Measurements from ENCODE around the gene CSTF3. TPM values are rescaled to one million over a fixed set of nuclear protein-coding genes. Genes with fewer than 3 reads are reported as not detected.
A peak's percentile ranks its signal among the peaks of the same experiment; 100 is the strongest.
"Not testable (repeated sequence)": the region's sequence is repeated elsewhere in the genome, so short reads cannot be mapped to it uniquely, and the experiment has no call there.

The CSTF3 gene
- total RNA-seq, 1 donor from 2014 or later, result 47.5 TPM

DNA sequence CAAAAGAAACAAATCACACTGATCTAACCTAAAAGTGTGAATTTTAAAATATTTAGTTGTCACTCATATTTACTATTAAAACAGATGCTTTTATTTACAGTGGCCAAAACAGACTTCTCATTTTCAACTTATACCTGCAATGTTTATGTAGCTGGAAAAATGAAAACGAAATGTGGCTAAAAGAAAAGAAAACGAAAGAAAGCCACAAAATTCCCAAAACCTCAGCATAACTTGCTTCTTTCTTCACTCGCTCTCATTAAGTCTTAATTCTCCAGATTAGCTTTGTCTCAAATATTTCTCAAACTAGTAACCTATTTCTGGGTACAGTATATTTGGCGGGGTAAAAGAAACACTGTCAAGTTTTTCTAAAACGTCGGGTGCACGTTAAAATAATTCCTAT lies 693 bp downstream of the CSTF3 start:
- Histone ChIP-seq H3K4me3 (ENCODE audit: insufficient read depth, low read depth, low read length) (peak overlapping the region; percentile 97), H2AFZ (ENCODE audit: low read depth, low read length) (no peak overlapping the region), H3K36me3 (ENCODE audit: insufficient read depth, low read length) (no peaks in the 10 kb centered on the region), H3K9ac (ENCODE audit: low read length) (peak overlapping the region; percentile 94), H3K27me3 (ENCODE audit: insufficient read depth, low read length) (no peaks in the 10 kb centered on the region), H3K4me2 (ENCODE audit: low read length) (peak overlapping the region; percentile 83), H3K9me3 (ENCODE audit: insufficient read depth, low read depth, low read length) (no peaks in the 10 kb centered on the region), H3K4me1 (ENCODE audit: insufficient read depth, low read length) (peaks cover 17% of the 10 kb centered on the region), H3K79me2 (ENCODE audit: insufficient read depth, low read length) (peaks cover 57% of the 10 kb centered on the region), H4K20me1 (ENCODE audit: insufficient read depth, low read length) (peaks cover 45% of the 10 kb centered on the region), H3K27ac (ENCODE audit: low read depth, low read length) (peak overlapping the region; percentile 87)
- DNase-seq (ENCODE audit: low read depth) (no peak), FAIRE-seq (no peak)
- no peaks in the 10 kb centered on the region for H3K36me3 Mint-ChIP-seq (ENCODE audit: low read depth, unreplicated experiment)
- peak overlapping the region; percentile 98 for H3K27ac Mint-ChIP-seq (ENCODE audit: unreplicated experiment)
- H3K27me3 Mint-ChIP-seq (ENCODE audit: low read depth, unreplicated experiment), result no peaks in the 10 kb centered on the region
- H3K4me1 Mint-ChIP-seq (ENCODE audit: low read depth, unreplicated experiment), result peaks cover 13% of the 10 kb centered on the region
- H3K4me3 Mint-ChIP-seq (ENCODE audit: unreplicated experiment), result peak overlapping the region; percentile 100
- H3K9me3 Mint-ChIP-seq (ENCODE audit: unreplicated experiment), result no peaks in the 10 kb centered on the region
- TF ChIP-seq EZH2 (IDR thresholded peaks at IDR 0.05; ENCODE audit: insufficient read depth, low read length), result no peak
- TF ChIP-seq, protein P1, sequence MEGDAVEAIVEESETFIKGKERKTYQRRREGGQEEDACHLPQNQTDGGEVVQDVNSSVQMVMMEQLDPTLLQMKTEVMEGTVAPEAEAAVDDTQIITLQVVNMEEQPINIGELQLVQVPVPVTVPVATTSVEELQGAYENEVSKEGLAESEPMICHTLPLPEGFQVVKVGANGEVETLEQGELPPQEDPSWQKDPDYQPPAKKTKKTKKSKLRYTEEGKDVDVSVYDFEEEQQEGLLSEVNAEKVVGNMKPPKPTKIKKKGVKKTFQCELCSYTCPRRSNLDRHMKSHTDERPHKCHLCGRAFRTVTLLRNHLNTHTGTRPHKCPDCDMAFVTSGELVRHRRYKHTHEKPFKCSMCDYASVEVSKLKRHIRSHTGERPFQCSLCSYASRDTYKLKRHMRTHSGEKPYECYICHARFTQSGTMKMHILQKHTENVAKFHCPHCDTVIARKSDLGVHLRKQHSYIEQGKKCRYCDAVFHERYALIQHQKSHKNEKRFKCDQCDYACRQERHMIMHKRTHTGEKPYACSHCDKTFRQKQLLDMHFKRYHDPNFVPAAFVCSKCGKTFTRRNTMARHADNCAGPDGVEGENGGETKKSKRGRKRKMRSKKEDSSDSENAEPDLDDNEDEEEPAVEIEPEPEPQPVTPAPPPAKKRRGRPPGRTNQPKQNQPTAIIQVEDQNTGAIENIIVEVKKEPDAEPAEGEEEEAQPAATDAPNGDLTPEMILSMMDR (IDR thresholded peaks at IDR 0.05; ENCODE audit: insufficient read depth, low read depth, low read length), result no peak

DNA sequence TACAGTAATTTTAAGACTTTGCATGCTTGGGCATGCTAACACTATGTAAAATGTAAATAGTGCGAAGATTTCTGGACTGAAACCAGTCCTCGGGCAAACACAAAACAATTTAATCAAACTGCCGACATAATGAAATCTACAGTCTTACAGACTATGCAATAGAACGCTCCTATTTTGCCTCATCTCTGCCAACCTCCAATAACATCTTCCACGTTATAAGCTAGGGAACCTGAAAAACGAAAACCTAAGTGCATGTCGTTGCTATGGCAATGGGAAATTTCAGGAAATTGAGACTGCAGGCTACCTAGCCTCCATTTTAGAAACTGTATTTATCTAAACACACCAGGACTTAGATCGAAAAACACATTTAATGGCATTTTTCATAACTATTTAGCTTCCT lies 1.1 kb downstream of the CSTF3 start:
- H3K27ac Mint-ChIP-seq (ENCODE audit: unreplicated experiment), result peak overlapping the region; percentile 78
- H3K4me1 Mint-ChIP-seq (ENCODE audit: low read depth, unreplicated experiment), result peaks cover 15% of the 10 kb centered on the region
- Histone ChIP-seq H3K9ac (ENCODE audit: low read length) (peak overlapping the region; percentile 94), H3K27ac (ENCODE audit: low read depth, low read length) (peak overlapping the region; percentile 87), H3K36me3 (ENCODE audit: insufficient read depth, low read length) (no peaks in the 10 kb centered on the region), H3K4me3 (ENCODE audit: insufficient read depth, low read depth, low read length) (peak overlapping the region; percentile 97), H2AFZ (ENCODE audit: low read depth, low read length) (no peak overlapping the region), H3K27me3 (ENCODE audit: insufficient read depth, low read length) (no peaks in the 10 kb centered on the region), H3K9me3 (ENCODE audit: insufficient read depth, low read depth, low read length) (no peaks in the 10 kb centered on the region), H3K4me1 (ENCODE audit: insufficient read depth, low read length) (peaks cover 17% of the 10 kb centered on the region), H3K79me2 (ENCODE audit: insufficient read depth, low read length) (peaks cover 62% of the 10 kb centered on the region), H3K4me2 (ENCODE audit: low read length) (peak overlapping the region; percentile 83), H4K20me1 (ENCODE audit: insufficient read depth, low read length) (peaks cover 49% of the 10 kb centered on the region)
- FAIRE-seq, result no peak
- TF ChIP-seq, protein P1 (IDR thresholded peaks at IDR 0.05; ENCODE audit: insufficient read depth, low read depth, low read length), result no peak
- TF ChIP-seq EZH2 (IDR thresholded peaks at IDR 0.05; ENCODE audit: insufficient read depth, low read length), result no peak
- H3K9me3 Mint-ChIP-seq (ENCODE audit: unreplicated experiment), result no peaks in the 10 kb centered on the region
- peak overlapping the region; percentile 100 for H3K4me3 Mint-ChIP-seq (ENCODE audit: unreplicated experiment)
- H3K27me3 Mint-ChIP-seq (ENCODE audit: low read depth, unreplicated experiment), result no peaks in the 10 kb centered on the region
- no peaks in the 10 kb centered on the region for H3K36me3 Mint-ChIP-seq (ENCODE audit: low read depth, unreplicated experiment)
- DNase-seq (ENCODE audit: low read depth), result peak; percentile 43

DNA sequence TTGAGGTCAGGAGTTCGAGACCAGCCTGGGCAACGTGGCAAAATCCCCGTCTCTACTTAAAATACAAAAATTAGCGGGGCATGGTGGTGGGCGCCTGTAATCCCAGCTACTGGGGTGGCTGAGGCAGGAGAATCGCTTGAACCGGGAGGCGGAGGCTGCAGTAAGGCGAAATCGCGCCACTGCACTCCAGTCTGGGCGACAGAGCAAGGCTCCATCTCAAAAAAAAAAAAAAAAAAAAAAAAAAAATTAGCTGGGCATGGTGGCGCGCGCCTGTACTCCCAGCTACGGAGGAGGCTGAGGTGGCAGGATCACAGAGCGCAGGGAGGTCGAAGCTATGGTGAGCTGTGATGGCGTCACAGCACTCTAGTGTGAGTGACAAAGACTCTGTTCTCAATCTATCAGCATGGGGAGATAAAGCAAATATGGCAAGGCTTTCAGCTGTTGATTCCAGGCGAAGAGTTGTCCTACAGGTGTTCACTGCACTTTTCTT lies 1.9 kb downstream of the CSTF3 start:
- peaks cover 69% of the 10 kb centered on the region for H3K79me2 ChIP-seq (ENCODE audit: insufficient read depth, low read length)
- Mint-ChIP-seq H3K4me1 (ENCODE audit: low read depth, unreplicated experiment) (peaks cover 15% of the 10 kb centered on the region), H3K4me3 (ENCODE audit: unreplicated experiment) (peak overlapping the region; percentile 100), H3K27ac (ENCODE audit: unreplicated experiment) (peak overlapping the region; percentile 66)
- H2AFZ ChIP-seq (ENCODE audit: low read depth, low read length); H3K27me3 Mint-ChIP-seq (ENCODE audit: low read depth, unreplicated experiment); FAIRE-seq; H3K9me3 Mint-ChIP-seq (ENCODE audit: unreplicated experiment); H3K36me3 ChIP-seq (ENCODE audit: insufficient read depth, low read length); H3K36me3 Mint-ChIP-seq (ENCODE audit: low read depth, unreplicated experiment); H3K9me3 ChIP-seq (ENCODE audit: insufficient read depth, low read depth, low read length); H3K27me3 ChIP-seq (ENCODE audit: insufficient read depth, low read length); DNase-seq (ENCODE audit: low read depth); H3K27ac ChIP-seq (ENCODE audit: low read depth, low read length): not testable (repeated sequence)
- peak overlapping the region; percentile 94 for H3K9ac ChIP-seq (ENCODE audit: low read length)
- H3K4me3 ChIP-seq (ENCODE audit: insufficient read depth, low read depth, low read length), result peak overlapping the region; percentile 97
- peaks cover 55% of the 10 kb centered on the region for H4K20me1 ChIP-seq (ENCODE audit: insufficient read depth, low read length)
- peaks cover 17% of the 10 kb centered on the region for H3K4me1 ChIP-seq (ENCODE audit: insufficient read depth, low read length)
- H3K4me2 ChIP-seq (ENCODE audit: low read length), result peak overlapping the region; percentile 83
